Thoracic aorta (tissue), 2 donors: ENCODE measurements around the gene WDR43. TPM values are rescaled to one million over a fixed set of nuclear protein-coding genes. Genes with fewer than 3 reads are reported as not detected.

Experiments used
- ATAC-seq: fragments of 150-250 bp; one replicate; pipeline ENCODE4 v1.8.0; 2017; ENCODE audit warnings: low read depth; ENCODE audit not compliant: insufficient number of reproducible peaks, low FRiP score
- DNase-seq: peaks from one replicate; pipeline ENCODE4 v3.0.0-alpha.2; 2020; ENCODE audit warnings: low spot score
- H3K27ac ChIP-seq, 2 donors: fragments of 200-600 bp; sonication (generic); 1 replicate in 1 of 2; 2 replicates in 1 of 2; pipeline ENCODE4 v1.5.1; 2016; ENCODE audit warnings: mild to moderate bottlenecking in 2 of 2, moderate library complexity in 2 of 2
- H3K27me3 ChIP-seq: fragments of 200-600 bp; sonication (generic); replicated peaks from 2 replicates; pipeline ENCODE4 v1.6.0; 2016; ENCODE audit warnings: mild to moderate bottlenecking; ENCODE audit not compliant: insufficient read depth
- H3K36me3 ChIP-seq: fragments of 200-600 bp; sonication (generic); one replicate; pipeline ENCODE4 v1.5.1; 2016
- H3K4me1 ChIP-seq, 2 donors: fragments of 200-600 bp; sonication (generic); 1 replicate in 1 of 2; 2 replicates in 1 of 2; pipeline versions ENCODE4 v1.5.1 to v1.6.0; 2016; ENCODE audit warnings: low read depth in 2 of 2, mild to moderate bottlenecking in 1 of 2; ENCODE audit not compliant: control insufficient read depth in 1 of 2
- H3K4me3 ChIP-seq: fragments of 200-600 bp; sonication (generic); 2 replicates; pipeline ENCODE4 v1.5.1; 2016; ENCODE audit warnings: mild to moderate bottlenecking
- H3K9me3 ChIP-seq: fragments of 200-600 bp; sonication (generic); 2 replicates; pipeline ENCODE4 v1.5.1; 2016
- CTCF ChIP-seq: fragments of 200-600 bp; sonication (generic); IDR thresholded peaks from one replicate; pipeline ENCODE4 v1.5.1; 2019; ENCODE audit warnings: antibody characterized with exemption
- total RNA-seq, 2 donors: library from RNA; depleted of rRNA; stranded (reverse); fragments of >200 nt; gene quantifications; one replicate each; pipeline versions ENCODE4 v1.1.0 to v1.2.3, GENCODE V29; 2016

Gene WDR43
- total RNA-seq, 2 donors from 2014 or later, result 19.8 to 76.4 TPM

- no peak overlapping the region for H3K4me3 ChIP-seq
- H3K4me1 ChIP-seq, result peaks cover 0 to 15% of the 10 kb centered on the region in 2 donors
- no peak overlapping the region for H3K27ac ChIP-seq
- DNase-seq, result no peak
- H3K27me3 ChIP-seq, result no peaks in the 10 kb centered on the region
- no peak for ATAC-seq
- H3K36me3 ChIP-seq, result no peaks in the 10 kb centered on the region
- no peak for TF ChIP-seq CTCF
- H3K9me3 ChIP-seq, result no peaks in the 10 kb centered on the region
These were observed 96.6 kb downstream of the WDR43 start for GRCh38 chr2:28991021-28991420.

GRCh38 chr2:28991460-28991859 lies 97.0 kb downstream of the WDR43 start:
- TF ChIP-seq CTCF, result no peak
- Histone ChIP-seq H3K4me3 (no peak overlapping the region), H3K9me3 (no peaks in the 10 kb centered on the region), H3K4me1 (peaks cover 0 to 15% of the 10 kb centered on the region in 2 donors), H3K36me3 (no peaks in the 10 kb centered on the region), H3K27me3 (no peaks in the 10 kb centered on the region), H3K27ac (no peak overlapping the region)
- no peak for DNase-seq
- ATAC-seq, result no peak

GRCh38 chr2:28993206-28993960 lies 98.9 kb downstream of the WDR43 start:
- H3K4me1 ChIP-seq, result peaks cover 0 to 15% of the 10 kb centered on the region in 2 donors
- no peak for TF ChIP-seq CTCF

GRCh38 chr2:28994074-28994473 lies 99.6 kb downstream of the WDR43 start:
- no peak for TF ChIP-seq CTCF
- no peak for ATAC-seq

More at GRCh38 chr2:28993206-28993960, 98.9 kb downstream of the WDR43 start:
- ATAC-seq, result no peak
- H3K4me3 ChIP-seq, result no peak overlapping the region
- no peak overlapping the region for H3K27ac ChIP-seq
- no peaks in the 10 kb centered on the region for H3K36me3 ChIP-seq
- DNase-seq, result no peak
- H3K9me3 ChIP-seq, result no peaks in the 10 kb centered on the region
- no peaks in the 10 kb centered on the region for H3K27me3 ChIP-seq

GRCh38 chr2:28994679-28995078 lies 100.2 kb downstream of the WDR43 start:
- ATAC-seq, result no peak
- no peak for DNase-seq
- peaks cover 0 to 15% of the 10 kb centered on the region in 2 donors for H3K4me1 ChIP-seq

More at GRCh38 chr2:28994074-28994473, 99.6 kb downstream of the WDR43 start:
- Histone ChIP-seq H3K4me3 (no peak overlapping the region), H3K9me3 (no peaks in the 10 kb centered on the region), H3K36me3 (no peaks in the 10 kb centered on the region), H3K4me1 (peaks cover 0 to 15% of the 10 kb centered on the region in 2 donors), H3K27me3 (no peaks in the 10 kb centered on the region), H3K27ac (no peak overlapping the region)
- DNase-seq, result no peak

More at GRCh38 chr2:28994679-28995078, 100.2 kb downstream of the WDR43 start:
- Histone ChIP-seq H3K27me3 (no peaks in the 10 kb centered on the region), H3K27ac (no peak overlapping the region), H3K9me3 (no peaks in the 10 kb centered on the region), H3K4me3 (no peak overlapping the region), H3K36me3 (no peaks in the 10 kb centered on the region)
- no peak for TF ChIP-seq CTCF
